ENCODE results near the gene SPAG9. TPM values are rescaled to one million over a fixed set of nuclear protein-coding genes. Genes with fewer than 3 reads are reported as not detected.

The SPAG9 gene
- polyA plus RNA-seq, 3 donors = 15.9 to 43.1 (median 22.2) TPM

DNA sequence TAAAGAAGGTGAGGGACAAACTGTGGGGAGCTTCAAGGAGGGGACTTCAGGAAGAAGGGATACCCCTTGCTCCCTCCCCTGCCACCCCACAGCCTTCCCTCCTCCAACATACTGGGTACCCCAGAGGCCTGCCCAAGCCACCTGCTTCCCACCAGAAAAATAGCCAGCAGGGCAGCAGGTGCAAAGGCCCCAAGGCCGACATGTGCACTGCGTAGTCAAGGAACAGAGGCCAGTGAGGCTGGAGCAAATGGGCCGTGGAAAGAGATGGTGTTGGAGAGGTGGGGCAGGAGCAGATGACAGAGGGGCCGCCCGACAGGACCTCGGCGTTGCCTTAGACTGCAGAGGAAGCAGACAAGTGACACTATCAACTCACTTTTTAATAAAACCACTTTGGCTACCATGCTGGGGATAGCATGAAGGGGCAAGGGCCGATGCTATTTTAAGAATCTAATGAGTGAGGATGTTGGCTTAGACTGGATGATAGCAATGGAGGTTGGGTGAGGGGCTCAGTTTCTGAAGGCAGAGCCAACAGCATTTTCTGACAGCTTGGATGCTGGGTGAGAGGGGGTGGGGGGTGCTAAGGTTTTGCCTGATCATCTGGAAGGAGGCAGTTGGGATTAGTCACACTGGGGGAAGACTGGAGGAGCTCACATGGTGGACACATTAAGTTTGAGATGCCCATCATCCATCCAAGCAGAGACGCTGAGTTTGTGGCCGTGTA lies 181.7 kb downstream of the SPAG9 start:
- no peak overlapping the region for H3K27ac ChIP-seq (ENCODE audit: low read depth, low read length)
- 92 to 96% (median 93%) methylated on average over 10 of the region's 10 CpGs for WGBS, 3 donors

DNA sequence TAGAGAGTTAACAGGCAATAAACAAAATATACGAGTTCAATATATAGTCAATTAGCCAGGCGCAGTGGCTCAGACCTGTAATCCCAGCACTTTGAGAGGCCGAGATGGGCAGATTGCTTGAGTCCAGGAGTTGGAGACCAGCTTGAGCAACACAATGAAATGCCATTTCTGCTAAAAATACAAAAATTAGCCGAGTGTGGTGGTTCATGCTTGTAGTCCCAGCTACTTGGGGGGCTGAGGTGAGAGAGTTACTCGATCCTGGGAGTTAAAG lies 184.7 kb downstream of the SPAG9 start:
- no peak overlapping the region for H3K27ac ChIP-seq (ENCODE audit: low read depth, low read length)
- WGBS, 3 donors = 50 to 91% (median 87%) methylated on average over 5 of the region's 5 CpGs

DNA sequence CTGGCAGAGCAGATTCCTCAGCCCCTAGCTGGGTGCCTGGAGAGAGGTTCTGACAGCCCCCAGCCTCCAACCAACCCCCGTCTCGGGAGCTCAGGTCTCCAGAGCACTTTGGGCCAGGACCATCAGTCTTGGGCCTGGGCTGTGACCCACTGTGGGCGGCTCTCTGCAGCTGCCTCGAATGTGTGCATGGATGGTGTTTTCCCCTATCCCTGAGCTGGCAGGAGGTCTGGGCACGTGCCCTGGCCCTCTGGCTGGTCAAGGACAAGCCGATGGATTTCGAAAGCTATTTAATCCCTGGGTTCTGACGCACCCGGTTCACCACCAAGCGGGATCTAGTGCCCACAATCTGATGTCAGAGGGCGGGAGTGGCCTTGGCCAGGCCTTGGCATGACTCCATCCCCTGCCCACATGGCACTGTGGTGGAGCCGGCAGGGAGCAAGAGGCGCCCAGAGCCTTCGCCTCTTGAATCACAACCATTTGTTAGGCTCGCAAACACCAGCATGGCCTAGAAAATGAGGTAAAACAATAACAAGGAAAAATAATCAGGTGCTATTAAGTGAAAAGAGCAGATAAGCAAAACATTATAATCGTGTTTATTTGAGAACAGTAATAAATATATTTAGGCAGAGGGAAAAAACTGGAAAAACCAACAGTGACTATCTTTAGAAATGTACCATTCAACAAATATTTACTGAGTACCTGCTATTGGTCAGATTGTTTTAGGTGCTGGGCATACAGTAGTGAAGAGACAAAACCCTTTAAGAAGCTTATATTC lies 185.3 kb downstream of the SPAG9 start:
- no peak overlapping the region for H3K27ac ChIP-seq (ENCODE audit: low read depth, low read length)
- 31 to 68% (median 65%) methylated on average over 16 of the region's 16 CpGs for WGBS, 3 donors

DNA sequence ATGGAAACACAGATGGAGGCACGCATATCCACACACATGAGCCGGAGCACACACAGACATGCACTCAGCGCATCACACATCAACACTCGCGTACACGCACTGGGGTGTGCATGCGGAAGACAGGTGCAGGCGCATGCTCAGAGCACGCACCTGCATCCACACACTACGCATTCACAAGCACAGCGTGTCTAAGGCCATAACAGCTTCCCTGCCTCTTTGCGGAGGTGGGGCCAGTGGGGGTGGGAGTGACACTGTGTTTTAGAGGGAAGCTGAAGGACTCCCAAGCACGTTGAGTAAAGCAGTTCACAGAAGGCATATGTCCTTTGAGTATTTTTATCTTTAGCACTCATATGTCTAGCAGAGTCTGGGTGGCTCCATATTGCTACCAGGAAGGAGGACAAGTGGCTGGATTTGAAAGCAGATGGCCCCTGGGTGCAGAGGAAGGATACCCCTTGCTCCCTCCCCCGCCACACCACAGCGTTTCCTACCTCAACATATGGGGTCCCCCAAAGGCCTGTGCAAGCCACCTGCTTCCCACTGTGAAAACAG lies 185.9 kb downstream of the SPAG9 start:
- 83 to 88% (median 84%) methylated on average over 15 of the region's 15 CpGs for WGBS, 3 donors
- no peak overlapping the region for H3K27ac ChIP-seq (ENCODE audit: low read depth, low read length)

DNA sequence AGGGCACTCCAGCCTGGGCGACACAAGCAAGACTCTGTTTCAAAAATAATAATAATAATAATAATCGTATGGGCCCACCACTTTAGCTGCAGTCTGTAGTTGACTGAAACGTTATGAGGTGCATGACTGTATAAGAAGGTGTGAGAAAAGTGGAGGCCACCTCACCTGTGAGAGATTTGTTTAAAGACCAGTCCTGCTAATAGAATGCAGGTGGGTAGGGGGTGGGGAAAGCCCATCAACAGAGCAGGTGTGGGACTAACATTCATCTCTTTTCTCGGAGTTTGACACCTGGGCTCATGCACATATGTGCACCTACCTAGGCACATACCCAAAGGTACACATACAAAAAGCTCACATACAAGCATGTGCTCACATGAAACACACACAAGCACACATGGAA lies 186.5 kb downstream of the SPAG9 start:
- no peak overlapping the region for H3K27ac ChIP-seq (ENCODE audit: low read depth, low read length)

DNA sequence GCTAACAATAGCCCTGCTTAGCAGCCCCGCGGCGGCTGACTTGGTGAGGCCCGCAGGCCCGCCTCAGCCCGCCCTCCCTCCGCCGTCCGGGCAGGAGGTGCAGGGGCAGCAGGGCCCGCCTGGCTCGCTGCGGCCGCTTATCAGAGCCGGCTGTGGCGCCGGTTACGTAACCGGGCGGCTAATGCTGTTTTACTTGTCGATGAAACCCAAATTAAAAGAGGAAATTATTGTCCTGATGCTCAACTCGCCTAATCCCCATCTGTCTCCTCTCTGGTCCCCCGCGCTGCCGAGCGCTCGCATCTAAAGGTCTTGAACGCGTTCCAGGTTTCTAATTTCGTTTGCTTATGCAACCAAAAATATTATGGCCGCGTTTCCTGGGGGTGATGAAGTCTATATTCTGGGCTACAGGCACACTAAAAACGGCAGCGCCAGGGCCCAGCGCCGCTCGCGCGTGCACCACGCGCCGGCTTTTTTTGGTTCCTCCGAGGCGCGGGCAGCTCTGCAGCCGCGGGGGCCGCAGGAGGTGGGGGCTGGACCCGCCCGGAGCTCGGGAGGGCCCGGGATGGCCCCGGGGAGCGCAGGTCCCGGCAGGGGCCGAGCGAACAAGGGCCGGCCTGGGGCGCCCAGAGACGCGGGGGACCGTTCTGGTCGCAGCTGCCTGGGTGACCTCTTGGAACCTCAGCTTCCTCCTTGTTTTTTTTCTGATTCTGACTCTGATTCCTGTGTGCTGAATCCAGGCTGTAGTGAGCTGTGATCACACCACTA lies 189.3 kb downstream of the SPAG9 start:
- 0 to 1% (median 1%) methylated on average over 62 of the region's 62 CpGs for WGBS, 3 donors
- H3K27ac ChIP-seq (ENCODE audit: low read depth, low read length) = peak overlapping the region; percentile 44

More for the DNA sequence above, 186.5 kb downstream of the SPAG9 start:
- WGBS, 3 donors = 55 to 93% (median 89%) methylated on average over 4 of the region's 4 CpGs

DNA sequence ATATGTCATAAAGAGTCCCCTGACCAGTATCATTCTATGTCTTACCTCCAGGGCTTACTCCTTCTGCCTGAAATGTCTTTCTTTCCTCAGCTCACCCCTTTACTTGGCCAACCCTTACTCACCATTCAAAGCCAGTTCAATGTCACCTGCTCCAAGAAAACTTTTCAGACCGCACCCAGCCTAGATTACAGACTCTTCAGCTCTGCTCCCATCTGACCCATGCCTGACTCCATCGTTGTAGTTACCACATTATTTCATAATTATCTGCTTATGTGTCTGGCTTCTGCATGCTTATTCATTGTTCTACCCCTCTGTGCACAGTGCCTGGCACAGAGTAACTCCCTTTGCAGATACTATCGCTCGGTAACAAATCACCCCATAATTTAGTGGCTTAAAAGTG lies 192.0 kb downstream of the SPAG9 start:
- H3K27ac ChIP-seq (ENCODE audit: low read depth, low read length) = no peak overlapping the region
- 65 to 85% (median 71%) methylated on average over 4 of the region's 4 CpGs for WGBS, 3 donors

DNA sequence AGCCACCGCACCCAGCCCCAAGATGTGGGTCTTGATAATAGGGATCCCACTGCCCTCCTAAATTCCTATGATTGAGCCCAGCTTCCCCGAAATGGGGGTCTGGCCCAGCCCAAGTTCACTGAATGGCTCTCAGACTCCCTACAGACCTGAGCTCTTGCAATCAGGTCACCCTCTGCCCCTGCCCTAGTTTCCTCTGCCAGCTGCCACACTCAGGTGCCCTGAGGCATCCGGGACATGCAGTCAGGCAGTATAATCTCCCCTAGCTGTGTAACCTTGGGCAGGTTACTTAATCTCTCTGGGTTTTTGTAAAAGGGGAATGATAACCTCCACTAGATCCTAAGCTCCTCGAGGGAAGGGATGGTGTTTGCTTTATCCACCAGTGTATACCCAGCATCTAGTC lies 193.4 kb downstream of the SPAG9 start:
- no peak overlapping the region for H3K27ac ChIP-seq (ENCODE audit: low read depth, low read length)
- WGBS, 3 donors = 64 to 98% (median 93%) methylated on average over 4 of the region's 4 CpGs

DNA sequence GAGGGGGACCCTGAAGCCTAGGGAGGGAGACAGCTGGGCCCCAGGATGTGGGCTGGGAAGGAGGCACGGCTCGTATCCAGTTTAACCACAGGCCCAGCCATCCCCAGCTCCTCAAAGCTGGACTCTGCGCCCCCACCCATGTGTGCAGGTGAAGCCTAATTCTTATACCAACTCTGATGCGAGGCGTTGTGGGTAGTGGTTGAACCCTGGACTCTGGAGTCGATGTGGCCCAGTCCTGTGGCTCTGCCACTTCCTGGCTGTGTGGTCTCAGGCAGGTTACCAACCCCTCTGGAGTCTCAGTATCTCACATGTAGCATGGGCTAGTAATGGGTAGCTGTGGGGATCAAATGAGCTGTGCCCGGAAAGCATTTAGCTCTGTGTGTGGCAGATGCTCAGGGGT lies 194.1 kb downstream of the SPAG9 start:
- 86 to 94% (median 89%) methylated on average over 7 of the region's 7 CpGs for WGBS, 3 donors

DNA sequence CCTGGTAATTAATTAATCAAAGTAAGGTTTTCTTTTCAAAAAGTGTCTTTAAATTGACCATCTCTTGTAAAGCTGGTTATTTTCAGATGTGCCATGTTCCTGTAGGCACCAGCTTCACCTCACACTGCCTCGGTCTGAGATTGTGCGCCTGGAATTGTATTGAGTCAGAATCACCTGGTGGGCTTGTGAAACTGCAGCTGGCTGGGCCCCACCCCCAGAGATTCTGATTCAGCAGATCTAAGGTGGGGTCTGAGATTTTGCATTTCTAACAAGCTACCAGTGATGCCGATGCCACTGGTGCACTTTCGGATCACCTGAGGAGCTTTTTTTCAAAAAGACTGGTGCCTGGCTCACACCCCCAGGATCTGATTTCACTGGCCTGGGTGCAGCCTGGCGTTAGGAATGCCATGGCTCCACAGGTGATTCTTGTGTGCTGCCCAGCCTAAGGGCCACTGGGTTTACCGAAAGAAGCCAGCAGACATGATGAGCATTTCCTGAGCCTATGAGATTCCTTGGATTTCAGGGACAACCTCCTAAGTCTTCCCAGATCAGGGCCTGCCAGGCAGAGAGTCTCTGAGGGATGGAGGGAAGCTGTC lies 195.3 kb downstream of the SPAG9 start:
- no peak overlapping the region for H3K27ac ChIP-seq (ENCODE audit: low read depth, low read length)
- WGBS, 3 donors = 85 to 91% (median 87%) methylated on average over 6 of the region's 6 CpGs

More for the DNA sequence above, 194.1 kb downstream of the SPAG9 start:
- no peak overlapping the region for H3K27ac ChIP-seq (ENCODE audit: low read depth, low read length)

DNA sequence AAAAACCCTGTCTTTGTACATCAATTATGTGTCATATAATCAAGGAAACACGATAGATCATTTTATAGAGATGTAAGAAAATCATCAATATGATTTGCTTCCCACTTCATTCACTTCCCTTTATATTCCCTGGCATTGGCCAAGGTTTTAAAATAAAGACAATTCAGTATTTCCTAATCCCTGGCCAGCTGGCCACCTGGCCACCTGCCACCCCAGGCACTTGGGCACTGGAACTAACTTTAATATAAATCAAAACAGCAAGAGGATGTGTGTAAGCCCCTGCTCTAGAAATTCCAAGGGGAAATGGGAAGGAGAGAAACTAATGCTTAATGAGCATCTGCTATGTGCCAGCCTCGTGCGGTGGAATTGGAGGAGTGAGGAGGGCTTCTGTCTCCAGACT lies 195.9 kb downstream of the SPAG9 start:
- WGBS, 3 donors = 64 to 75% (median 67%) methylated on average over 3 of the region's 3 CpGs
- no peak overlapping the region for H3K27ac ChIP-seq (ENCODE audit: low read depth, low read length)

DNA sequence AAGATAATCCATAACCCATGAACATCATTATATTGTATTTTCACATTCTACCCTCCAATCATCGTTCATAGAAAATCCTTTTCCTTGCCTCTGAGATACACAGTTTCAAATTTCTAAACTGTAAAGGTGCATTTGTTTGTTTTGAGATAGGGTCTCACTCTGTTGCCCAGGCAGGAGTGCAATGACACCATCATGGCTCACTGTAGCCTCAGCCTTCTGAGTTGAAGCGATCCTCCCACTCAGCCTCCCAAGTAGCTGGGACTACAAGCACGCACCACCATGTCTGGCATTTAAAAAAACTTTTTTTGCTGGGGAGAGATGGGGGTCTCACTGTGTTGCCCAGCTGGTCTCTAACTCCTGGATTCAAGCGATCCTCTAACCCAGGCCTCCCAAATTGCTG lies 196.4 kb downstream of the SPAG9 start:
- no peak overlapping the region for H3K27ac ChIP-seq (ENCODE audit: low read depth, low read length)
- WGBS, 3 donors = 94 to 98% (median 98%) methylated on average over 4 of the region's 4 CpGs

DNA sequence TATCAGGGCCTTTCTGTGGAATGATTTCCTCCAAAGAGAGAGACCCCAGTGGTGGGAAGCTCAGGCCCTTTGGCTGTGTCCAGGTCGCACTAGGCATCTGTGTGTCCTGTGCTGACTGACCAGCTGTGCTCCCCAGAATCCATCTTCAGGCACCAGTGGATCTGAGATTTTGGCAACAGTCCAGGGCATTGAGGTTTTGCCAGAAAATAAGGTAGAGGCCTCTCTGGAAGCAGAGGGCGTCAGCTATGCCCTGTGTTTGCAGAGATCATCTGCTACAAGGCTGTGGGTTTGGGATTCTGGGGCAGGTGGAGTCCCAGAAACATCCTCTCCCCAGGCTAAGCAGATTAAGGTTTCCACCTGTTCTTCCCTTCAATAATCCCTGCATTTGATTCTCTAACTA lies 197.1 kb downstream of the SPAG9 start:
- H3K27ac ChIP-seq (ENCODE audit: low read depth, low read length) = no peak overlapping the region
- WGBS, 3 donors = 51 to 87% (median 73%) methylated on average over 2 of the region's 2 CpGs

DNA sequence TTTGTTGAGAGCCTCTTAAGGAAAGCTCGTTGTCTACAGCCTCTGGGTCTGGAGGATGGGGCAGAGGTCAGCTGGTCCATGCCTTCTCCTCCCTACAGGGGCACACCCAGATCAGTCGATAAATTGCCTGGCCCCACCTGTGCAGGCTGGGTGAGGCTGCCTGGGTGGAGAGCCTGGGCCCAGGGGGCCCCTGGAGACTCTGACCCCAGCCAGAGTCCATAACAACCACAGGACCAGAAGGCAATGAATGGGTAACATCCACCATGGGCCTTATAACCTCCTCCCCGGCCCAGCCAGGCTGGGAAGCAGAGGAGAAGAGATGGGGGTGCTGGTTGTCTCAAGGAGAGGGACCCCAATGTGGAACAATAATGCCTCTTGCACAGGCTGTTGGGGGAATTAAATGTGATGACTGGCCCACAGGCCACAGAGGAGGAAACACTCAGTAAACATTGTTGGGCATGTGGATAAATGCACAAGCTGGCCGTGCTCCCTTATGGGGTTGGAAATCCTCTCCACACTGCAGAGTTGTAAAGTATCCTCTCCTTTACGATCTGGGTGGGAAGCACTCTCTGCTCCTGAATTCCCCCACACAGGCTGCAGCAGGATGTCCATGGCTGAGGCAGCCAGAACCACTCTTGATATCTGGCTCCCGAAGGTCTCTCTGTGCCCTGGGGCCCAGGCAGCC lies 197.8 kb downstream of the SPAG9 start:
- no peak overlapping the region for H3K27ac ChIP-seq (ENCODE audit: low read depth, low read length)
- WGBS, 3 donors = 78 to 90% (median 80%) methylated on average over 6 of the region's 6 CpGs

DNA sequence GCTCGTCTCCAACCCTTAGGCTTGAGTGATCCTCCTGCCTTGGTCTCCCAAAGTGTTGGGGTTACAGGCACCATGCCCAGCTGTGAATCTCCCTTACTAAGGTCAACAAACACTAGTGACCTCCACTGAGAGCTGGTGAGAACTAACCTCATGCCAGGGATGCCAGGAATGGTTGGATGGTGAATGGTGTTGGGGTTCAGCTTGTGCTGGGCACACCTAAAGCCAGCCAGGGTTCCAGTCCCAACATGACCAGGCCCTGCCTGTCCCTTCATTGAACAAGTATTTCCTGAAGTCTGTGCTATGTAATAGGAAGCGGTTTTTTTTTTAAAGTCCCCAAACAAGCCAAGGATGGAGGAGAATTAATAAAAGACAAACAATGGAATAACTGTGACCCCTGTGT lies 198.6 kb downstream of the SPAG9 start:
- 88 to 90% (median 89%) methylated on average over 2 of the region's 2 CpGs for WGBS, 3 donors
- no peak overlapping the region for H3K27ac ChIP-seq (ENCODE audit: low read depth, low read length)

DNA sequence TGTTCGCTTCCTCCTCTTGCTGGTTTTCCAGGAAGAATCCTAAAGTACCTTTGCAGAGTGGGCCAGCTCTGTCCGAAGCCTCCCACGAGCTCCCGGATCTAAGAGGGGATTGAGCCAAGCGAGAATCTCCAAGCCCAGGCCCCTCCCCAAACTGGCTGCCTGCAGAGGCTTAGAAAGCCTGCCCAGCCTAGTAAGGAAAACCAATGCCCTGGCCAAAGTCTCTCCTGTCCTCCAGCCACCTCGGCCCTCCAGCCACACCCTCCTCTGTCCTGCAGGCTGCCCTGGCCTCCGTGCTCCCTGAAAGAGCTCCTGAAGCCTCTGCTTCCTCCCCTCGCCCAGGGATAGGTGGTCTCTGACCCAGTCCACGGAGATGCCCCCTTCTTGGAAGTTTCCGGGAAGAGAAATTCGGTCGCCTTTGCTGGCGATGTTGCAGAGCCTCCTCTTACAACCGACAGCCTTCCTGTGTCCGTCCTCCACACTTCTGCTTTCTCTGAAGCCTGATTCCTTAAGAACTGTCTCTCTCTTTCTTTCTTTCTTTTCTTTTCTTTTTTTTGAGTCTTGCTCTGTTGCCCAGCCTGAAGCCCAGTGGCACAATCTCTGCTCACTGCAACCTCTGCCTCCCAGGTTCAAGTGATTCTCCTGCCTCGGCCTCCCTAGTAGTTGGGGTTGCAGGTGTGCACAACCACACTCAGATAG lies 199.6 kb downstream of the SPAG9 start:
- no peak overlapping the region for H3K27ac ChIP-seq (ENCODE audit: low read depth, low read length)
- WGBS, 3 donors = 59 to 82% (median 62%) methylated on average over 16 of the region's 16 CpGs

DNA sequence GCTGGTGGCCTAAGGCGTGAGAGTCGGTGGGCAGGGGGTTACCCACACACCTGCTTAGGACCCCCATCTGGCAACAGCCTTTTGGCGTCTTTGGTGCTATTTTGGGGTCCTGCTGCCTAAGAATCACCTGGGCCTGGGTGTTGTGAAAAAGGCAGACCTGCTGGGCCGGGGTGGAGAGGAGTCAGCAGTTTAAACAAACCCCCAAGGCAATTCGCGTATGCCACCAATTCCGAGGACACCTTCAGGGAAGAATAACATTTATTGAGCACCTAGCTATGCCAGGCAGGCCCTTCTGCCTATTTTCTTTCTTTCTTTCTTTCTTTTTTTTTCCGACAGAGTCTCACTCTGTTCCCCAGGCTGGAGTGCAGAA lies 200.6 kb downstream of the SPAG9 start:
- WGBS, 3 donors = 33 to 77% (median 74%) methylated on average over 8 of the region's 8 CpGs
- H3K27ac ChIP-seq (ENCODE audit: low read depth, low read length) = no peak overlapping the region

Measured in adipose tissue (tissue), 3 donors.